Measurements from ENCODE around the gene PRPF38B.

PRPF38B gene

GRCh38 chr1:108646648-108647269, 45.4 kb upstream of the PRPF38B start:
- no peak for TF ChIP-seq CTCF (IDR thresholded peaks at IDR 0.05; ENCODE audit: insufficient read depth, low read depth, low read length, missing control alignments)
- DNase-seq (ENCODE audit: low read depth) = peak; percentile 56
- H3K4me3 ChIP-seq (ENCODE audit: low read depth, low read length) = no peak overlapping the region

- DNase-seq (ENCODE audit: low read depth) = no peak
- H3K4me3 ChIP-seq (ENCODE audit: low read depth, low read length) = no peak overlapping the region
- no peak for TF ChIP-seq CTCF (IDR thresholded peaks at IDR 0.05; ENCODE audit: insufficient read depth, low read depth, low read length, missing control alignments)
Observed at GRCh38 chr1:108653431-108654105, 38.5 kb upstream of the PRPF38B start.

- TF ChIP-seq CTCF (IDR thresholded peaks at IDR 0.05; ENCODE audit: insufficient read depth, low read depth, low read length, missing control alignments) = no peak
- no peak overlapping the region for H3K4me3 ChIP-seq (ENCODE audit: low read depth, low read length)
- DNase-seq (ENCODE audit: low read depth) = no peak
Observed at GRCh38 chr1:108657356-108658080, 34.6 kb upstream of the PRPF38B start.

GRCh38 chr1:108661030-108661609, 31.0 kb upstream of the PRPF38B start, which contains the start of gene HENMT1:
Gene HENMT1, minus strand, starts transcription at chr1:108661093. Its CDS starts 1,209 bp downstream, at chr1:108659884.
- peak; percentile 93 for DNase-seq (ENCODE audit: low read depth)
- H3K4me3 ChIP-seq (ENCODE audit: low read depth, low read length) = peak within 1 kb of the TSS; percentile 69
- TF ChIP-seq CTCF (IDR thresholded peaks at IDR 0.05; ENCODE audit: insufficient read depth, low read depth, low read length, missing control alignments) = no peak

GRCh38 chr1:108663074-108663473, 29.0 kb upstream of the PRPF38B start:
- no peak for TF ChIP-seq CTCF (IDR thresholded peaks at IDR 0.05; ENCODE audit: insufficient read depth, low read depth, low read length, missing control alignments)
- H3K4me3 ChIP-seq (ENCODE audit: low read depth, low read length) = no peak overlapping the region
- DNase-seq (ENCODE audit: low read depth) = no peak

GRCh38 chr1:108664481-108664880, 27.6 kb upstream of the PRPF38B start:
- no peak for TF ChIP-seq CTCF (IDR thresholded peaks at IDR 0.05; ENCODE audit: insufficient read depth, low read depth, low read length, missing control alignments)
- no peak overlapping the region for H3K4me3 ChIP-seq (ENCODE audit: low read depth, low read length)
- DNase-seq (ENCODE audit: low read depth) = no peak

Measured in GM12865 (cell line).